Measurements from ENCODE around the gene ARPC5.
"Not testable (repeated sequence)": the region's sequence is repeated elsewhere in the genome, so short reads cannot be mapped to it uniquely, and the experiment has no call there.

Gene ARPC5

DNA sequence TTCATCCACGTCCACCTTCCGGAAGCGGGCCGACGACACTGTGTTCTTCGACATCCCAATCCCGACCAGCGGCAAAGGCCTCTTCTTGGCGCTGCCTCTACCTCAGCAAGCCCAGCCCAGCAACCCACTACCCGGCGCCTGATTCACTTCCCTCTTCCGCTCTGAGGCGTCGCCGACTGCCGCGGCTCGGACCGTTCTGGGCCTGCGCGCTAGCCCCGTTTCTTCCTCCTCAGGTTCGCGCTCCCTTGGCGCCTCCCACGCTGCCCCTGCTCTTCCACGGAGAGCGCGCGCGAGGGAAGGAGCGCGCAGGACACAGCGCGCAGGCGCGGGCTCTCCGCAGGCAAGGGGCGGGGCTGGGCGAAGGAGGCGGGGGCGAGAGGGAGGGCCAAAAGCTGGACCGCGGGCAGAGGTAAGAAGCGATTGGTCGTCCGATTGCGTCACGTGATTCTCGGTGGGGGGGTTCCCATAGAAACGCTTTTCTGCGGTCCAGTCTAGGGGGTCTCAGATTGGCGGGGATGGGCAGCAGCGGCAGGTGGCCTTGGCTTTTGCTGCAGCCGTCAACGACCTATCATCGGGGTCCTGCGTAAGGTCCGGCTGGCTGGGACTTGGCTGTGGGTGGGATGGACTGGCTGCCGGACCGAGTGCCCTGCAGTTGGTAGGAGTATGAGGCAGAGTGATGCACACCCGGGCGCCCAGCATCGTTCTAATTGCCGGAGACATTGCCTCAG lies at the start of gene ARPC5:
TSS of gene ARPC5 (minus strand) at position 178 of the 728 bp plus-strand sequence. CDS start at position 54, 124 bp downstream.
- DNase-seq, result peak; percentile 99

DNA sequence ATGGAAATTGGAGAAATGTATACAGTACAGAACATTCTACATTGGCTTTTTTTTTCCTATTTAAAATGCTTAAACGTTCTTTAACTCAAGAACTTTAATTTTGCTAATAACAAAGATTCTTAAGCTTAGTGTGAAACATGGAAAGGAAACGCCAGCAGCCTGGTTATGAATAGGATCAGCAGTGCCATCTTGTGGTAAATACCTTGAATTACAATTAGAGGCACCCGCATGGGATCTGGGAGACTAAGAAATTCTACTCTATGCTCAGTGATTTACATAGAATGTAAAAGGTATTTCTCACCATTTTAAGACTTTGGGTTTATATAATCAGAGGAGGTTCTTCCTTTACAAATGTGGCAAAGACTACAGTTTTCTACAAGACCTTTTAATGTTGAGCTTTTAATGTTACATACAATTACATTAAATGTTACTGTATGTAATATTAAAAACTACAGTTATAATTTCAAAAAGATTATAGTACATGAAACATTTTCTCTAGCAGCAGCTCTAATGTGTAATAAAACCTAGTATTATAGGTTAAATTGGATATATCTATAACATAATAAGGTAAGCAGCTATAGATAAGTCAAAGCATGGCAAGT lies 49.6 kb upstream of the ARPC5 start:
- DNase-seq, result no peak

- DNase-seq, result not testable (repeated sequence)
Measured at GRCh38 chr1:183679363-183679762, 43.8 kb upstream of the ARPC5 start.

DNA sequence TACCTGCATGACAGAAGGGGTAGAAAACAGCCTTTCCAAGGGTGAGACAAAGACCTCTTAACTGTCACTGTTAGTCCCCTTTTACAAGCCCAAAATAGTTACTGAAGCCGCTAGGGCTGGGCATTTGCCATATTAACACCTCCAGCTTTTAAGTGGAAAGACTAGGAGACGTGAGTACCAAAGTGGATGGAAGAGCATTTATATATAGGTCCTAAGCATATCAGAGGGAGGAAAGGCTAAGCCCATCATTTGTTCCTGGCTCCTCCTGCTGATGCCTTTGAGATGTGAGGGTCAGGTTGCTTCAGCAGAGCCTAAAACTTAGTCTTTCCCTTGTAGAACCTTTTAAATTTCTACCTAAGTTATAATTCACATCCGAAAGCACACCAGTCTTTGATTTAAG lies 43.2 kb upstream of the ARPC5 start:
- DNase-seq, result no peak

DNA sequence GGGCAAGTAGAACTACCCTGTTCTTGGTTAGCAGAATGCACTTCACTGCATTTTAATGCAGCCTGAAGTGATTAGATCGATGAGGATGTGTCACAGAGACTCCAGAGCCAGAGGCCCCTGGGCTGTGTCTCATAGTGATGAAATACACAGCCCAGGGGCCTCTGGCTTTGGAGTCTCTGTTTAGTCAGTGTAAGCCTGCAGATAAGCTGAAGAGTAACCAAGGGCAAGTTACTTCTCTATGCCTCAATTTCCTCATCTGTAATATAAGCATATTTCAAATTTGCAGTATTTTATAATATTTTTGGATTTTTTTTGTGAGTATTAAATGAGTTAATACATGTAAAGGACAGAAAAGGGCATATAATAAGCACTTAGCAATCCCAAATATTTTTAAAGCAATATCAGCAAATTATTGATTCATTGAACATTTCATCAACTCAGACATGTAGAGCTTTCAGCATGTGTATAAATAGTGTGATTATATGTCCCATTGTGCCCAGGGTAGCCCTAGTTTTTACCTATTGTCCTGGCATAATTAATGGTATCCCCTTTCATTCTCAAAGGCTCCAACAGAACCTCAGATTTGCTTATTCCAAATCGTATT lies 41.1 kb upstream of the ARPC5 start:
- DNase-seq, result no peak

DNA sequence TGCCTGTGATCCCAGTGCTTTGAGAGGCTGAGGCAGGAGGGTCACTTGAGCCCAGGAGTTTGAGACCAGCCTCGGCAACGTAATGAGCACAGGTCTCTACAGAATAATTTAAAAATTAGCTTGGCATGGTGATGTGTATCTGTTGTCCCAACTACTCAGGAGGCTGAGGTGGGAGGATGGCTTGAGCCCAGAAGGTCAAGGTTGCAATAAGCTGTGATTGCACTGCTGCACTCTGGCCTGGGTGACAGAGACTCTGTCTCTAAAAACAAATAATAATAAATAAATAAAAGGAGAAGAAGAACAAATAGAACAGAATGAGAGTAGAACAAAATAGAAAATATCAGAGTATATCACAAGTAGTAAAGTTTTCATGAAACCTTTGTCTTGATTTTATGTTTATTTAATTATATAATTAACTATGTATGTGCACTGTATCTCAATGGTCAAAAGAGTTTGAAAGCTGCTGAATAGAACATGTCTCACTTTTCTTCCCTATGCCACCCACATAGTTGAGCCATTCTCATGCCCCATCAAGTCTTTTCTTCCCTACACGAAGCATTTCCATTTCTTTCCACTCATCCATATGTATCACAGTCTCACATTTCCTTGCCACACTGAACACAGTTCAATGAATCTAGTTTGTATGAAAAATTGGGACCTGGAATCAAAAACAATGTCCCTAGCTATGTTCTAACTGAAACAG lies 40.5 kb upstream of the ARPC5 start:
- DNase-seq, result no peak

DNA sequence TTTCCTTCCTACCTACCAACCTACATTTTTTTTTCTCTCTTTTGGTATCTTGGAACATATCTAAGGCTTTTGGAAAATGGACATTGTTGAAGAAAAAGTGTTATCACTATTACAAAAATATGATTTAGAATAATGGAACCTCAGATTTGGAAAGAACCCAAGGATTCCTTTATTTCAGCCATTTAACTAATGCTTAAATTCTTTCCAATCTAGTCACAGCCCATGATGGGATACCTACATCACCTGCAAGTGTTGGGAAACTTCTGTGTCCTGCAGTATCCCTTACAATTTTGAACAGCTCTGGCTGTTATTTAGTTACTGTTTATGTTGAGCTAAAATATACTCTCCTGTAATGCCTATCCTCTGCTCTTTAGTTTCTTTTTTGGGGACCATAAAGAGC lies 39.8 kb upstream of the ARPC5 start:
- no peak for DNase-seq

DNA sequence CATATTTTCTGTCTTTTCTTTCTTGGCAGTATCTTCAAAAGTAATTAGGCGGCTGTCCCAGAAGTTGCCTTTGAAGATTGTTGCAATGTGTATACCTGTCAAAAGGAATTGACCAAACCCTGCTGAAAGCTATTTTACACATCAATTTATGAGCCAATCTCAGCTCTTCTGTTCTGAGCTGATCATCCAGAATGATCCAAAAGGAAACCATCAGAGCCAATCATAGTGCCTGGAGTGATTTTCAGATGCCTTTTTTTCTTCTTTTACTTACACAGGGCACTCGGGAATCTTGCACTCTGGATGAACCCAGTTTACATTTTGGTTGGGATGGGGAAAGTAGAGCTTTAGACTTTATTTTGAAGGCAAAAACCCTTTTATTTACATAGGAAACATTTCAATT lies 39.3 kb upstream of the ARPC5 start:
- no peak for DNase-seq

DNA sequence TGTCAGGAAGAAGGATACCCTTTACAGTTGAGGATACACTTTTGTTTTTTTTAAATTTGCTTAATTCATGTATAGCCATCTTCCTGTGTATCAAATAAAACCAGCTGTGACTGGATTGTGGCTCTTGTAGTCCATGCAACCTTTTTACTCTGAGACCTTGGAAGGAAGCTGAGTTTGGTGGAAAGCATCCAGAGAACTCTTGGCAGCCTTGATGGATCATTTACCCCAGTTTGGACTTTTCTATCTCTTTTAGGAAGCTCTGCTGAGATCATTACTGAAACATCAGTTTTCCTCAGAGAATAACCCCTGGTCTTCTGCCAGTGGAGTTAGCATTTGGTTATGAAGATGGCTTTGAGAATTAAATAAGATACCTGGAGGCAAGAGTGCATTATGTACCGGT lies 38.8 kb upstream of the ARPC5 start:
- no peak for DNase-seq

DNA sequence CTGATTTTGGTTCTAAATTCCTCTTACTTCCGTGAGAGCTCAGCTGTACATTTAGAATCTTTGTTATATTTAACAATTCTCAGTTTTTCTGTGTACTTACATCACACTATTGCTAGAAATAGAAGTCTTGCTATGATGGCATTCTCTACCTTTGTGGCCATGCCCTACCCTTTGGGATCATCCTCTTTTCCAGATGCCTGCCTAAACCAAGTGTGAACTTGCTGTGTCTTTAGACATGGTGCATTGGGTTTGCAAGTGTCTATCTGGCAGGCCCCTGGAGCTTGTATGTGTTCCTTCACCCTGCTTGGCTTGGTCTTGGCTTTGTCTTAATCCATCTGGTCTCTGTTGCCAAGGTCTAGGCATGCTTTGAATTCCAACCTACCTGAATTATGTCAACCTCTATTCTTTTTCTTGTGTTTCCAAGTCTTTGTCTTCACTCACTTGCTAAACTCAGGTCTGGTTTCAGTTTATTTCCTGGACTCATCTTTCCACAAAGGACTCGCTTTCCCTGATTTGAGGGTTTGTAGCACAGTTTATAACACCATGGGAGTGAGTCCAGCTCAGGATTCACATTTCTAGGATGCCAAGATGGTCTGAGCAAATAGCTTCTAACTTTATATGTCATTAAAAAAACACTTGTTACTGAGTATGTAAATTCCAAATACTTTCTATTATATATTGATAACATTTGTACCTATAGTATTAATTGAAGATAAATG lies 38.2 kb upstream of the ARPC5 start:
- no peak for DNase-seq

- DNase-seq, result no peak
Measured at GRCh38 chr1:183670169-183670568, 34.6 kb upstream of the ARPC5 start.

- DNase-seq, result no peak
Measured at GRCh38 chr1:183656355-183656754, 20.8 kb upstream of the ARPC5 start.

DNA sequence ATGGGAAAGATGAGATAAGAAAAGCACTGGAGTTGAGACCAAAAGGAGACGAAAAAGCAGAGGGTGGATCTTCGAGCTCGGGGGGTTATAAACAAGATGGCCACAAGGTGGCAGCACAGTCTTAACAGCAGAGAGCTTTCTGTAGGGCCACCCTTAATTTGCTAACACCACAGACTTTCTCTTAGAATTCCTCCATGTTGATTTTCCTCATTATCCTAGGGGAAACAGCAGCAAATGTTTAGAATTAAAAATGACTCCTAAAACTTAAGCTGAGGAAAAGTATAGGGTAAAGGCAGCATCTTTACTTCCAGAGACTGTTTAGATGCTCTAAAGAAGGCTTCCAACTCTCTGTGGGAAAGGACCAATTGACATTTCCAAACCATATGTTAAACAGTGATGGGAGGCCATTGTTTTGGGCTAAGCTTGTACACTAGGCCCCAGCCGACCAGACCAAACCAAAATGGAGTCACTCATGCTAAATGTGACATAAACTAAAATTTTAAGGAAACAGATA lies 20.0 kb upstream of the ARPC5 start:
- peak; percentile 80 to 81 for DNase-seq

GRCh38 chr1:183654706-183655105 lies 19.1 kb upstream of the ARPC5 start:
- no peak for DNase-seq

DNA sequence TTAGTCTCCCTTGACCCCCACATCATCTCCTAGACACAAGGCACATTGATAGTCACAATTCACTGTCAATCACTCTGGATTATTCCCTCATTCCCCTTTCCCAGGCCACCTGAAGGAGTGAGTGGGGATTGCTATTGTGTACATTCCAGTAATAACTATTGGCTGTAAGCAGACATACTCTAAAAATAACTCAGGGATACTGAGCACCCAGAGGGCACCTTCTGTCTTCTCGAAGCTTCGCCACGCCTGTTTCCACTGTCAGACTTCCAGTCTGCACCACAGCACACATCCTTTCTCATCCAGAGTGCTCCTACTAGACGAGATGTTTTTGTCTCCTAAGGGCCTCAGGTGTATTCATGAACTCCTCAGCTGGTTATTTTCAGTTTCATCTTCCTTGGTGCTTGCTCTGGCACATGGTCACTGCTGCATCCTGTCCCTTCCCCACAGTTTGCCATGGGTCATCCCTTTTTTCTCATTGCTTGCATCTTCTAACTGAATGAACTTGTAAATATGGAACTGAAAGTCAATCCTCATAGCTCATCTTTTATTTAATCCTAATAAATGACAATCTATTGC lies 18.4 kb upstream of the ARPC5 start:
- no peak for DNase-seq

DNA sequence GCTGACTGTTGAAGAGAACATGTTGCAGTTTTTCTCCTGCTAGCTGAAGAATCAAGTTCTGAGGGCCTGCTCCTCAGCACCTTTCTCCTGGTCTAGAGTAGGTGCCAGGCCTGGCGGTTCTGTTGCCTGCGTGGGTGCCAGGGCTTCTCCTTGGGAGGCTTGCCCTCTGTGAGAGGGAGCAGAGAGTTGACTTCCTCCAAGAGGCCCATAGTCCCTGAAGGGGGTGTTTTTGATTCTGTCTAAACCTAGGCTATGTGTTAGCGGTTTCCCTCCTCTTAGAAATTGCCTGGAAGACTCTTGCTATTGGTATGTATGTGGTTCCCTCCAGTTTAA lies 17.8 kb upstream of the ARPC5 start:
- DNase-seq, result no peak

- DNase-seq, result peak; percentile 26 to 33
Measured at GRCh38 chr1:183652547-183653461, 17.2 kb upstream of the ARPC5 start, which contains the start of gene APOBEC4. TSS of gene APOBEC4 (minus strand) at chr1:183653316. CDS start at chr1:183648781, 4,535 bp downstream.

DNA sequence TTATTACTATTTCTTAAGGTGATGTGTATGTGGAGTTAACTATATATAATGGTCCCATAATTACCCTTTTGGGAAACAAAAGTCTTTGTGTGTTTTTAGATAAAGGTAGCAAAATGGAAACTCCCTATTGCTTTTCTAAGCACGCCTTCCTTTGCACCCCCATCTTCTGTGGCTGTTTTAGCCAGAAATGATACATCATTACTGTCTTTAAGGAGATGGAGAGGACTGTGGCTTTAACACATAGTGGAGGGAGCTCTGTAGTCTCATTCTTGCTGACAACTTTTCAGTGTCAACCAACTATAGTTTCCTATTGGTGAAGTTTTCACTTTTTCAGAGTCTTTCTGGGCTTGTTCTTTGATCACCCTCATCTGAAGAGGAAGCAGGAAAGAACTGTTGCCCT lies 16.5 kb upstream of the ARPC5 start:
- no peak for DNase-seq

DNA sequence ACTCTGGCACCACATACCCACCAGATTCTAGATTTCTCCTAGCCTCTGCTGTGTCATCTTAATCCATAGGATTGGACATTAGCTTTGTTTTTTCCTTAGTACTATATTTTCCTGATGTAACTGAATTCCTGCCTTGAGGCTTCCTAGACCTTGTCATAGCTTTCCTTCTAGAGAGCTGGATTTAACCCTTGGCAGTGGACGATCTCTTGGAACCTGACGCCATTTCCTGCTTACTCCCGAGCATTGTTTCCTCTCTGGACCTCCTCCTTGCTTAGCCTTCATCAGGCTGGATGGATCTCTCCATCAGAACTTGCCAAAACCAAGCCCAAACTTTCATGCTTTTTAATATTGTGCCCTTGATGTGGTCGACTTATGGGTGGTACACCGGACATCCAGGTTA lies 16.0 kb upstream of the ARPC5 start:
- no peak for DNase-seq

- DNase-seq, result no peak
Measured at GRCh38 chr1:183648042-183648441, 12.5 kb upstream of the ARPC5 start.

DNA sequence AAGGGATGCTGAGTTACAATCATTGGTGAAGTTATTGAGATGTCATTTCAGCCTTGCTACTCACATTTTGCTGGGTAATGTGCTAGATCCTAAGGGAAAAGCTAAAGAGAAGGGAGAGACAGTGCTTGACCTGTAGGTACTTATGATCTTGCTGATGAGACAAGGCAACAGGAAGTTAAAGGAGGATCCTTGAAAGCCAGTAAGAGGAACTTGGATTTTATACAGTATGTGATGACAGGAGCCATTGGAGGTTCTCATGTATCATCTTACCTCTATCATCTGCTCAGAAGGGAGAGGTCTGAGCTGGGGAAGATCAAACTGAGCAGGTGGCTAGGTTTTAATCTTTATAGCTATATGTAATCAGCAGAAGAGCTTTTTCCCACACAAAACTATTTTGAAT lies 11.2 kb upstream of the ARPC5 start:
- no peak for DNase-seq

Measured in activated T-cell treated with anti-CD3 and anti-CD28 coated beads, Interleukin-2, amount 50 U/mL, for 48 hours (primary cell).